PFSK-1 (cell line): ENCODE data around the gene CHRNA7.

Experiments used
- FOXP2 ChIP-seq: optimal IDR thresholded peaks from 2 replicates; pipeline ENCODE3; 2011; ENCODE audit warnings: borderline replicate concordance, control low read depth, inconsistent platforms; ENCODE audit not compliant: insufficient read depth; ENCODE audit errors: extremely low read length, extremely low read depth
- POLR2AphosphoS5 ChIP-seq: IDR thresholded peaks from 2 replicates; pipeline ENCODE4 v1.6.1; 2012; ENCODE audit warnings: low read depth, mild to moderate bottlenecking, control low read depth, low read length, moderate library complexity
- REST ChIP-seq, 2 experiments: IDR thresholded peaks; 2 replicates each; pipeline versions ENCODE4 v1.6.1 to v1.8.0; 2011 to 2012; ENCODE audit warnings: low read depth in 2 of 2, low read length in 2 of 2, control low read depth in 1 of 2, inconsistent platforms in 1 of 2, mild to moderate bottlenecking in 1 of 2, moderate library complexity in 1 of 2; ENCODE audit not compliant: insufficient read depth in 1 of 2
- SIN3A ChIP-seq: IDR thresholded peaks from 2 replicates; pipeline ENCODE4 v1.6.1; 2012; ENCODE audit warnings: mild to moderate bottlenecking, low read length, moderate library complexity, borderline replicate concordance; ENCODE audit not compliant: insufficient read depth
- TAF1 ChIP-seq: IDR thresholded peaks from 2 replicates; pipeline ENCODE4 v1.6.1; 2012; ENCODE audit warnings: low read length, control low read depth, borderline replicate concordance; ENCODE audit not compliant: insufficient read depth

Gene CHRNA7

GRCh38 chr15:32060706-32061105 lies 30.4 kb downstream of the CHRNA7 start:
- no peak for TF ChIP-seq REST (IDR thresholded peaks at IDR 0.05; ENCODE audit: insufficient read depth in 1 of 2, low read depth in 2 of 2, low read length in 2 of 2)
- no peak for TF ChIP-seq TAF1
- TF ChIP-seq SIN3A: no peak
- TF ChIP-seq POLR2AphosphoS5: no peak

- no peak for TF ChIP-seq SIN3A
- TF ChIP-seq FOXP2: no peak
- TF ChIP-seq POLR2AphosphoS5: no peak
- no peak for TF ChIP-seq REST (IDR thresholded peaks at IDR 0.05; ENCODE audit: insufficient read depth in 1 of 2, low read depth in 2 of 2, low read length in 2 of 2)
- no peak for TF ChIP-seq TAF1
Observed at GRCh38 chr15:32067115-32067514, 36.8 kb downstream of the CHRNA7 start.

- no peak for TF ChIP-seq REST (IDR thresholded peaks at IDR 0.05; ENCODE audit: insufficient read depth in 1 of 2, low read depth in 2 of 2, low read length in 2 of 2)
- TF ChIP-seq TAF1: no peak
- no peak for TF ChIP-seq SIN3A
- TF ChIP-seq FOXP2: no peak
- TF ChIP-seq POLR2AphosphoS5: no peak
Observed at GRCh38 chr15:32089851-32090359, 59.6 kb downstream of the CHRNA7 start.

GRCh38 chr15:32091505-32092380 lies 61.4 kb downstream of the CHRNA7 start:
- TF ChIP-seq SIN3A (no peak), TAF1 (no peak), REST (IDR thresholded peaks at IDR 0.05; ENCODE audit: insufficient read depth in 1 of 2, low read depth in 2 of 2, low read length in 2 of 2) (no peak), POLR2AphosphoS5 (no peak), FOXP2 (no peak)
